HG03175 (cell line): ENCODE results near the gene ASNSD1.
"Not testable (repeated sequence)": the region's sequence is repeated elsewhere in the genome, so short reads cannot be mapped to it uniquely, and the experiment has no call there.

Experiments used
- ATAC-seq: cut with Tn5 transposase; IDR thresholded peaks from one replicate; pipeline ENCODE4 v1.9.1; 2021; ENCODE audit warnings: mild to moderate bottlenecking, moderate library complexity; ENCODE audit not compliant: unreplicated experiment

The ASNSD1 gene

DNA sequence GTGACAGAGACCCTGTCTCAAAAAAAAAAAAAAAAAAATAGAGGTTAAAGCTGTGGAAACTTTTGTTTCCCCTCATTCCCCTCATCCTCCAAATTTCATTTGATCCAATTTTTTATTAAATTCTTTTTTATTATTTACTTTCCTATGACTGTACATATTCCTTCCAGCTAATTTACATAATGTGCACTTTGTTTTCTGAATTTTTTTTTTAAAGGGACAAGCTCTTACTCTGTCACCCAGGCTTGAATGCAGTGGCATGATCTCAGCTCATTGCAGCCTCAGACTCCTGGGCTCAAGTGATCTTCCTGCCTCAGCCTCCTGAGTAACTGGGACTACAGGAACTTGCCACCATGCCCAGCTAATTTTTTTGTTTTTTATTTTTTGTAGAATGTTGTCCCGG lies 23.6 kb downstream of the ASNSD1 start:
- ATAC-seq = no peak

DNA sequence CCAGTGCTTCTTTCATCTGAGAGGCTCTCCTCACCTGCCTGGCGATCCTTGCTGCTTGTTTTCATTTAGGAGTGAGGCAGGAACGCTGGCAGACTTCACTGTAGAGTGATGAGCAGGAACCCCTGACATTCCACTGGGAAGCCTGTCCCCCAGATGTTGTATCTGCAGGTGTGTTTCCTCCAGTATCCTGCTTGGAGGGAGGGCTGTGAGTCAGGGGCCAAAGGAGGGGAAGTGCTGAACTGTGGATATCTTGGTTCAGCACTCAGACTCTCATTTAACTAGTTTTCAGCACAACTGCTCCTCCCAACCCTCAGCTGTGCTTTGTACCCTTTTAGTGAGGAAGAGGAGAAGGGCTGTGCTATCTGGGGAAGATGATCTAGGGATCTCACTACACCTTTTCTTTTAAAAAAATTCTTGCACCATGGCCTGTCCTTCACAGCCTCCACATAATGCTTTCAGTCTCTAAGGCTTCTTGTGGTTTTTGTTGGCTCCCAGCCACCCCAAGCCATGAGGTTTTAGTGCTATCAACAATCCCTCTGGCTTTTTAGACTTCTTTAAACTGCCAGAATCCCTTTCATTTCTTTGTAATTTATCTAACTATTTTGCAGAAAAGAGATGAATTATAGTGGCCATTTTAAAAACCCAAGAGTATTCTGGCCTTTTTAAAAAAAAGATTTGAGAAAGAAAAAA lies 24.4 kb downstream of the ASNSD1 start:
- no peak for ATAC-seq

DNA sequence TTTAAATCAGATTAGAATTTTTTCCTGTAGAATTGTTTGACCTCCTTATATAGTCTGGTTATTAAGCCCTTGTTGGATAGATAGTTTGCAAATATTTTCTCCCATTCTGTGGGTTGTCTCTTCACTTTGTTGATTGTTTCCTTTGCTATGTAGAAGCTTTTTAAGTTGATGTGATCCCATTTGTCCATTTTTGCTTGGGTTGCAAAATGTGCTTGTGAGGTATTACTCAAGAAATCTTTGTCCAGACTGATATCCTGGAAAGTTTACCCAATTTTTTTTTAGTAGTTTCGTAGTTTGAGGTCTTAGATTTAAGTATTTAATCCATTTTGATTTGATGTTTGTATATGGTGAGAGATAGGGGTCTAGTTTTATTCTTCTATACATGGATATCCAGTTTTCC lies 26.5 kb downstream of the ASNSD1 start:
- not testable (repeated sequence) for ATAC-seq

DNA sequence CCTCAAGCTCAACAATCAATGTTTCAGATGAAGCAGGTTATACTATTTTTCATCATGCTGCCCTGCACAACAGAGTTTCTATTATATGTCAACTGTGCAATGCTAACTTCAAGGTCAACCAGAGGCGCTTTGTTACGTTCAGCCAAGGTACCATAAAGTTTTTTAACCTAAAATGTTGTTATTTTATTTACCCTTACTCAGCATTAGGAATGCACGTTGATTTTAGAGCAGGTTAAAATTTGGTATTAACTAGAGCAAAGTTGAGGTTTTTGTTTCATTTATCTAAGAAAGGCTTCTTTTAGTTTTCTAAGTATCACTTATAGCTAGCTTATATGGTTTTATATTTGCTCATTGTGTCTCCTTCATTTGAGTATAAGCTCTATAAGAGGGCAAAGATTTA lies 35.0 kb downstream of the ASNSD1 start:
- ATAC-seq = no peak

DNA sequence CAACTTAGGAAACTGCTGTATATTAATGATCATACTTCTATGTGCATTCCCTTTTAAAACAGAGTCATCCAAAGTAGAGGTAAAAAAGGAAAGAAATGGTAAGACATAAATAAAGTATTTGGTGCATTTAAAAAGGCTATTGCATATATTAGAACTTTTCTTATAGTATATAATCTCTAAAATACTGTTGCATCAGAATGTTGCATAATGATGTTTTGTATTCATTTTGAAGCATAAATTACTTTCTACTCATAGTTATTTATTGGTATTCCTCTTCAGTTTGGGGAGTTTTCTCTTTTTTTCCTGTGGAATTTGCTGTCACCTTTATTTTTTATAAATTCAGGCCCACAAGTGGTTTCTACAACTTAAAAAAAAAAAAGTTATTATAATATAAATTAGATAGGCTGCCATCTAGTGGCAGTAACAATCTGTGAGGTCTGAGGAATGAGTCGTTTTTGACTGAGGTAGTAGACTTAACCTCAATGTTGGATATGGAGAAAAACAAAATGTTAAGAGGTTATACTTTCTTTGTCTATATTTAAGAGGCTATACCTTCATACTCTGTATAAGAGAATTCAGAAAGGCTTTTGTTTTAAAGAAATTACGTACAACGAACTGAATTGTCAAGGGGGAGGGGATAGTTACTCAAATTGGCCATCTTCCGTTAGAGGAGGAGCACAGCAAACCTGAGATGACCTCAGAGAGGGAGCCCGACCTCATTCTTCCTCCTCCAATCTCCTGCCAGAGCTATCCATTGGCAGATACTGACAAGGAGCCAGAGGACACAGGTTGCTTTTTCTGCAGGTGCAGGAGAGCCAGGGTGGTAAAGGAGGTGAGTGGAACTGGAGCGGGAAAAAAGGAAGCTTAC lies 37.0 kb downstream of the ASNSD1 start:
- ATAC-seq = peak; percentile 58

DNA sequence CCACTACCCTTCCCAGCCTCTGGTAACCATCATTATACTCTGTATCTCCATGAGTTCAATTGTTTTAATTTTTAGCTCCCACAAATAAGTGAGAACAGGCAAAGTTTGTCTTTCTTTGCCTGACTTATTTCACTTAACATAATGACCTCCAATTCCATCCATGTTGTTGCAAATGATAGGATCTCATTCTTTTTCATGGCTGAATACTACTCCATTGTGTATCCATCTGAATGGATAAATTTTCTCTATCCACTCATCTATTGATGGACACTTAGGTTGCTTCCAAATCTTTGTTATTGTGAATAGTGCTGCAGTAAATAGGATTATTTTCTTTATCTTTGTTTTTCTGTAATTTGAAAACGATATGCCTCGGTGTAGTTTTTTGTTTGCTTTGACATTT lies 39.4 kb downstream of the ASNSD1 start:
- no peak for ATAC-seq

DNA sequence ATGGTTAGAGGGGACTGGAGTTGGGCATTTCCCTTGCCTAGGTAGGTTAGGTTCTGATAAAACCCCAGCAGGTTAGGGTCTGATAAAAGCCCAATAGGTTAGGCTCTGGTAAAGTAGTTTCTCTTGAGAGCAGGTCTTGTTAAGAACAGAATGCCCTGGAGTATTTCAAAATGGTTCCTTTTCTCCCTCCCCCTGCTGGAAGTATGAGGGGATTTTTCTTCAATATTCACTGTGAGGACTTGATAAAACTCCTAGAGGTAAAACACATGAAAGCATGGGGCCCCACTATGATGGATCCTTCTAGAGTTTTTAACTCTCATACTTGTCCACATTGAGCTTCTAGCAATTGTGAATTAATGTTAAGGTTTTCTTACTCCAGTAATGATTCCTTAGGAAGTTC lies 40.8 kb downstream of the ASNSD1 start:
- no peak for ATAC-seq

DNA sequence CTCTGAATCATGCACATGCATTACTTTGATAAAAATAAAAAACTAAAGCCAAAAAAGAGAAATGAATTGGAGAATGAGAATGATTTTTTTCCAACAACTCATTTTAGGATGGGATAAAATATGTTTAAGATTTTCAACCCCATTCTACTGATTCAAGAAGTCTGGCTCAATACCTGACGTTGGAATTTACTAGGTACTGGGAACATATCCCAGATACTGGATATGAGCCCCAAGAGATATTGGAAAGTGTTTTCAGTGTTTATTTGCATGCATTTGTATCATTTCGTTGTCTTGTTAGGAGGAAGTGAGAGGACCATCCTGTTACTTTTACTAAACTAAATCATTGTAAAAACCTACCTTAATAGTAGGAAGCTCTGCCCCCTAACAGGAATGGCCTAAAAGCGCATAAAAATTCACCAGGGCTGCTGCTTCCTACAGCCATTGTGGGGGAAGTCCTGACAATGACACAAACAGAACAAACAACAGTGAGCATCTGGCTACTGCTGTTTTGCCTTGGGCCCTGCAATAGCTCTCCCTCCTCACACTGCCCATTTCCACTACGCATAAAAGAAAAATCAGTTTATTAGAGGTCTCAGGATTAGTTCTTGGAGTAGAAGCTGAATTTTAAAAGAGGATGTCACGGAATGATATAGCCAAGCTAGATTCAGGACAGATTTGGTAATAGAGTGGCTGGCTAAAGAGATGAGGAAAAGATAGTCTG lies 48.4 kb downstream of the ASNSD1 start:
- ATAC-seq = no peak

DNA sequence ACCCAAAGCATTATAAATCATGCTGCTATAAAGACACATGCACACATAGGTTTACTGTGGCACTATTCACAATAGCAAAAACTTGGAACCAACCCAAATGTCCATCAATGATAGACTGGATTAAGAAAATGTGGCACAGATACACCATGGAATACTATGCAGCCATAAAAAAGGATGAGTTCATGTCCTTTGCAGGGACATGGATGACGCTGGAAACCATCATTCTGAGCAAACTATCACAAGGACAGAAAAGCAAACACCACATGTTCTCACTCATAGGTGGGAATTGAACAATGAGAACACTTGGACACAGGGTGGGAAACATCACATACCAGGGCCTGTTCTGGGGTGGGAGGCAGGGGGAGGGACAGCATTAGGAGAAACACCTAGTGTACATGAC lies 56.3 kb downstream of the ASNSD1 start:
- ATAC-seq = not testable (repeated sequence)

DNA sequence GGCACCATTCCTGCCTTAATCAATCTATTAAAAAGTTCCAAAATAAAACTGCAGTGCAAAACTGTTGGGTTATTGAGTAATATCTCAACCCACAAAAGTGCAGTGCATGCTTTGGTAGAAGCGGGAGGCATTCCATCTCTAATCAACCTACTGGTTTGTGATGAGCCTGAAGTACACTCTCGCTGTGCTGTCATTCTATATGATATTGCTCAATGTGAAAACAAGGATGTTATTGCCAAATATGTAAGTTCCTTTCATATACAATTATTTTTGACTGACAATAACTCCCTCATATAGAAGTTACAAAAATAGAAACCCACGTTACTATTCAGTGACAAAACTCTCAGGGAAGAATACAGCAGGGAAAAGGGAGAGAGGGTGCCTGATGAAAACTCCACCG lies 58.3 kb downstream of the ASNSD1 start:
- ATAC-seq = no peak
